GM12878 (cell line): Measurements from ENCODE around the gene ZNF304. TPM values are rescaled to one million over a fixed set of nuclear protein-coding genes. Genes with fewer than 3 reads are reported as not detected.

Source experiments
- ASH2L ChIP-seq: fragments of 300-600, 200-600 bp; sonication (generic); IDR thresholded peaks from 2 replicates; pipeline ENCODE4 v1.6.1; 2017; ENCODE audit warnings: low read depth, mild to moderate bottlenecking, borderline replicate concordance
- ATF7 ChIP-seq: fragments of 450-650 bp; IDR thresholded peaks from 2 replicates; pipeline ENCODE4 v1.6.1; 2016; ENCODE audit warnings: low read depth, mild to moderate bottlenecking
- HCFC1 ChIP-seq: fragments of 150-350 bp; IDR thresholded peaks from 2 replicates; pipeline ENCODE4 v1.6.1; 2014; ENCODE audit warnings: low read length
- HDAC2 ChIP-seq: fragments of 200-600 bp; sonication (generic); IDR thresholded peaks from 2 replicates; pipeline ENCODE4 v1.6.1; 2017
- HDAC6 ChIP-seq: fragments of 200-600 bp; sonication (generic); IDR thresholded peaks from one replicate; pipeline ENCODE4 v1.8.0; 2017; ENCODE audit warnings: antibody characterized with exemption; ENCODE audit not compliant: unreplicated experiment
- MEF2A ChIP-seq: IDR thresholded peaks from 2 replicates; pipeline ENCODE4 v1.6.1; 2011; ENCODE audit warnings: low read depth, mild to moderate bottlenecking, low read length, moderate library complexity; ENCODE audit not compliant: insufficient read depth
- MTA2 ChIP-seq: fragments of 450-650 bp; IDR thresholded peaks from 2 replicates; pipeline ENCODE4 v1.6.1; 2016; ENCODE audit warnings: low read depth, mild to moderate bottlenecking, moderate library complexity
- NFXL1 ChIP-seq: fragments of 450-650 bp; IDR thresholded peaks from 2 replicates; pipeline ENCODE4 v1.6.1; 2017; ENCODE audit warnings: antibody characterized with exemption, mild to moderate bottlenecking, borderline replicate concordance
- NFYA ChIP-seq: IDR thresholded peaks from 2 replicates; pipeline ENCODE4 v1.6.1; 2011; ENCODE audit warnings: low read depth, mild to moderate bottlenecking, low read length, improper control_type of control experiment, borderline replicate concordance
- NR2C2 ChIP-seq: IDR thresholded peaks from 2 replicates; pipeline ENCODE4 v1.6.1; 2011; ENCODE audit warnings: borderline replicate concordance, low read depth; ENCODE audit not compliant: control insufficient read depth, insufficient read length
- RAD51 ChIP-seq: fragments of 450-650 bp; IDR thresholded peaks from 2 replicates; pipeline ENCODE4 v1.6.1; 2016; ENCODE audit warnings: moderate library complexity, mild to moderate bottlenecking, inconsistent platforms
- RB1 ChIP-seq: fragments of 450-650 bp; formaldehyde crosslinking; IDR thresholded peaks from 2 replicates; pipeline ENCODE4 v1.6.1; 2017; ENCODE audit warnings: mild to moderate bottlenecking, borderline replicate concordance
- RUNX3 ChIP-seq: IDR thresholded peaks from 2 replicates; pipeline ENCODE4 v1.6.1; 2012; ENCODE audit warnings: low read length, inconsistent platforms
- SMAD1 ChIP-seq: fragments of 450-650 bp; IDR thresholded peaks from 2 replicates; pipeline ENCODE4 v1.6.1; 2018; ENCODE audit warnings: mild to moderate bottlenecking, low read depth; ENCODE audit not compliant: partially characterized antibody
- SMAD5 ChIP-seq: IDR thresholded peaks from 2 replicates; pipeline ENCODE4 v1.6.1; 2016; ENCODE audit warnings: antibody characterized with exemption, low read depth
- SP1 ChIP-seq: IDR thresholded peaks from one replicate; pipeline ENCODE4 v1.6.1; 2011; ENCODE audit warnings: low read depth, low read length
- SPI1 ChIP-seq: IDR thresholded peaks from 2 replicates; pipeline ENCODE4 v1.6.1; 2011; ENCODE audit warnings: low read depth, mild to moderate bottlenecking, low read length, moderate library complexity, borderline replicate concordance; ENCODE audit not compliant: insufficient read depth
- SUPT20H ChIP-seq: IDR thresholded peaks from 2 replicates; pipeline ENCODE4 v1.6.1; 2011; ENCODE audit warnings: low read depth, mild to moderate bottlenecking, low read length, moderate library complexity, borderline replicate concordance; ENCODE audit not compliant: control insufficient read depth
- SUZ12 ChIP-seq: fragments of 200-600 bp; sonication (generic); IDR thresholded peaks from one replicate; pipeline ENCODE4 v1.6.1; 2018; ENCODE audit warnings: antibody characterized with exemption, mild to moderate bottlenecking; ENCODE audit not compliant: unreplicated experiment
- TCF3 ChIP-seq: IDR thresholded peaks from 2 replicates; pipeline ENCODE4 v1.6.1; 2012; ENCODE audit warnings: low read depth, mild to moderate bottlenecking, low read length, borderline replicate concordance; ENCODE audit not compliant: insufficient read depth
- WRNIP1 ChIP-seq: IDR thresholded peaks from 2 replicates; pipeline ENCODE4 v1.6.1; 2011; ENCODE audit warnings: low read depth, low read length, improper control_type of control experiment, borderline replicate concordance
- ZBED1 ChIP-seq: IDR thresholded peaks from 2 replicates; pipeline ENCODE4 v1.6.1; 2016; ENCODE audit warnings: borderline replicate concordance
- polyA plus RNA-seq, 11 experiments: library from polyadenylated mRNA; depleted of rRNA in 4 of 11; unstranded in 6 of 11; stranded (reverse) in 5 of 11; fragments of >200 nt; fragmentation: Nextera tagmentation in 4 of 11; fragmentation: Illumina TruSeq in 1 of 11; extraction: Ambion mirVana in 4 of 11; extraction: Trizol in 1 of 11; gene quantifications; 1 replicate in 1 of 11; 2 replicates in 10 of 11; pipeline versions ENCODE4 v1.2.1 to v1.2.3, GENCODE V29; 2011 to 2016; ENCODE audit warnings: inconsistent platforms in 2 of 11, missing spikeins in 2 of 11, low read depth in 1 of 11
- total RNA-seq, 4 experiments: library from RNA; depleted of rRNA in 3 of 4; stranded (reverse); fragments of >200 nt in 3 of 4; fragmentation: Illumina TruSeq in 1 of 4; extraction: Trizol in 1 of 4; gene quantifications; 2 replicates each; pipeline versions ENCODE4 v1.2.1 to v1.2.3, GENCODE V29; 2013 to 2021
- TF ChIP-seq, protein P1 (sequence below): fragments of 450-650 bp; IDR thresholded peaks from 2 replicates; pipeline ENCODE4 v1.6.1; 2018; ENCODE audit warnings: mild to moderate bottlenecking, low read depth, moderate library complexity; ENCODE audit not compliant: partially characterized antibody
- TF ChIP-seq, protein P2 (sequence below): IDR thresholded peaks from 2 replicates; pipeline ENCODE4 v1.6.1; 2011; ENCODE audit warnings: borderline replicate concordance, low read depth, mild to moderate bottlenecking, moderate library complexity, mixed read lengths, low read length; ENCODE audit not compliant: insufficient read depth; ENCODE audit errors: extremely low read length
- TF ChIP-seq, protein P3 (sequence below): fragments of 450-650 bp; IDR thresholded peaks from 2 replicates; pipeline ENCODE4 v1.6.1; 2017; ENCODE audit warnings: mild to moderate bottlenecking
- TF ChIP-seq, protein P4 (sequence below): IDR thresholded peaks from 2 replicates; pipeline ENCODE4 v1.6.1; 2012; ENCODE audit warnings: low read depth, low read length, improper control_type of control experiment

Gene ZNF304
- total and polyA plus RNA-seq, 10 of the 15 experiments (the other 5 are each of a cell fraction or from before 2014, with no cell fraction given), result 1.1 to 11.6 (median 6.9) TPM

DNA sequence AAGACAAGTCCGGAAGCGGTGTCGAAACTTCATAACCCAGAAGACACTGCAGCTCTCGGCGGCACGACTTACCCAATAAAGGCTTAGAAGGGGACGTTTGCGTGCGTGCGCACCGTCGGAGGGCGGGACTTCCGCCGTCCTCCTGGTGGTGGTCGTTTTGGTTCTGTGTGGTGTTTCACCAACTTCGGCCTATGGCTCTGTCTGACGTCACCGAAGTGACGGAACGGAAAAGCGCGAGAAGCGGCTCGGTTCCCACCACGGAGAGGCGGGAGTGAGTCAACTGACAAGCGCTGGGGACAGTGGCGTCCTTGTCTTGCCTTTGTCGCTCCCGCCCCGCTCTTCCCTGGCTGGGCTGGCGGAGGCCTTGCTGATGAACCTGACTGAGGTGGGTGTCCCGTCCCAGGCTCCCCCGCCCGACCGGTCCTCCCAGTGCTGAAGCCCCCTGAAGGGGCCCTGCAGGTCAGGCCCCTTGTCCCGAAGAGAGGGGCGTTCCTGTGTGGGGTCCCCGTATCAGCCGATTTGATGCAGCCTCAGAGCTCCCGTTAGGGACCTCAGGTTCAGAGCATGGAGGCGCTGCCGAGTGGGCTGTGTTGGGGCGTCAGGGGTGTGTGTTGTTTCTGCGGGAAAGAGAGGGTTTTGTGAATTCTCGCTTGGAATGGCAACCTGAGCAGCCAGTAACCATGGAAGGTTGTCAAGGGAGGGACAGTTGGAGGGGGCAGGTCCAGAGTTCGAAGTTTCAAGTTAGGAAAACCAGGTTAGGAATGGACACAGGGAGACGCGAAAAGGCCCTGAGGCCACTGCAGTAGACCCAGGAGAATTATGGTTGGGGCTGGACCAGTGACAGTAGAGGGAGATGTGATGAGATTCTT is 38.9 kb downstream of the ZNF304 start, which contains the start of gene ZNF548 (continued):
- TF ChIP-seq, protein P1, sequence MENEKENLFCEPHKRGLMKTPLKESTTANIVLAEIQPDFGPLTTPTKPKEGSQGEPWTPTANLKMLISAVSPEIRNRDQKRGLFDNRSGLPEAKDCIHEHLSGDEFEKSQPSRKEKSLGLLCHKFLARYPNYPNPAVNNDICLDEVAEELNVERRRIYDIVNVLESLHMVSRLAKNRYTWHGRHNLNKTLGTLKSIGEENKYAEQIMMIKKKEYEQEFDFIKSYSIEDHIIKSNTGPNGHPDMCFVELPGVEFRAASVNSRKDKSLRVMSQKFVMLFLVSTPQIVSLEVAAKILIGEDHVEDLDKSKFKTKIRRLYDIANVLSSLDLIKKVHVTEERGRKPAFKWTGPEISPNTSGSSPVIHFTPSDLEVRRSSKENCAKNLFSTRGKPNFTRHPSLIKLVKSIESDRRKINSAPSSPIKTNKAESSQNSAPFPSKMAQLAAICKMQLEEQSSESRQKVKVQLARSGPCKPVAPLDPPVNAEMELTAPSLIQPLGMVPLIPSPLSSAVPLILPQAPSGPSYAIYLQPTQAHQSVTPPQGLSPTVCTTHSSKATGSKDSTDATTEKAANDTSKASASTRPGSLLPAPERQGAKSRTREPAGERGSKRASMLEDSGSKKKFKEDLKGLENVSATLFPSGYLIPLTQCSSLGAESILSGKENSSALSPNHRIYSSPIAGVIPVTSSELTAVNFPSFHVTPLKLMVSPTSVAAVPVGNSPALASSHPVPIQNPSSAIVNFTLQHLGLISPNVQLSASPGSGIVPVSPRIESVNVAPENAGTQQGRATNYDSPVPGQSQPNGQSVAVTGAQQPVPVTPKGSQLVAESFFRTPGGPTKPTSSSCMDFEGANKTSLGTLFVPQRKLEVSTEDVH, result no peak
- peak; percentile 95 for TF ChIP-seq HCFC1
- TF ChIP-seq ATF7, result peak; percentile 97
- TF ChIP-seq, protein P2, sequence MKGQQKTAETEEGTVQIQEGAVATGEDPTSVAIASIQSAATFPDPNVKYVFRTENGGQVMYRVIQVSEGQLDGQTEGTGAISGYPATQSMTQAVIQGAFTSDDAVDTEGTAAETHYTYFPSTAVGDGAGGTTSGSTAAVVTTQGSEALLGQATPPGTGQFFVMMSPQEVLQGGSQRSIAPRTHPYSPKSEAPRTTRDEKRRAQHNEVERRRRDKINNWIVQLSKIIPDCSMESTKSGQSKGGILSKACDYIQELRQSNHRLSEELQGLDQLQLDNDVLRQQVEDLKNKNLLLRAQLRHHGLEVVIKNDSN, result no peak
- TF ChIP-seq SPI1, result no peak; the same call in 1 of the 2 replicates
- no peak for TF ChIP-seq MEF2A
- TF ChIP-seq SMAD1, result no peak
- no peak for TF ChIP-seq HDAC2
- TF ChIP-seq TCF3, result no peak
- TF ChIP-seq NFXL1, result no peak
- TF ChIP-seq WRNIP1, result no peak
- TF ChIP-seq, protein P3, sequence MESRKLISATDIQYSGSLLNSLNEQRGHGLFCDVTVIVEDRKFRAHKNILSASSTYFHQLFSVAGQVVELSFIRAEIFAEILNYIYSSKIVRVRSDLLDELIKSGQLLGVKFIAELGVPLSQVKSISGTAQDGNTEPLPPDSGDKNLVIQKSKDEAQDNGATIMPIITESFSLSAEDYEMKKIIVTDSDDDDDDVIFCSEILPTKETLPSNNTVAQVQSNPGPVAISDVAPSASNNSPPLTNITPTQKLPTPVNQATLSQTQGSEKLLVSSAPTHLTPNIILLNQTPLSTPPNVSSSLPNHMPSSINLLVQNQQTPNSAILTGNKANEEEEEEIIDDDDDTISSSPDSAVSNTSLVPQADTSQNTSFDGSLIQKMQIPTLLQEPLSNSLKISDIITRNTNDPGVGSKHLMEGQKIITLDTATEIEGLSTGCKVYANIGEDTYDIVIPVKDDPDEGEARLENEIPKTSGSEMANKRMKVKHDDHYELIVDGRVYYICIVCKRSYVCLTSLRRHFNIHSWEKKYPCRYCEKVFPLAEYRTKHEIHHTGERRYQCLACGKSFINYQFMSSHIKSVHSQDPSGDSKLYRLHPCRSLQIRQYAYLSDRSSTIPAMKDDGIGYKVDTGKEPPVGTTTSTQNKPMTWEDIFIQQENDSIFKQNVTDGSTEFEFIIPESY, result no peak
- TF ChIP-seq NR2C2, result no peak
- no peak for TF ChIP-seq RB1
- no peak for TF ChIP-seq SUPT20H
- TF ChIP-seq SUZ12, result no peak
- TF ChIP-seq RAD51, result no peak
- peak; percentile 88 for TF ChIP-seq SP1
- TF ChIP-seq ZBED1, result no peak
- peak; percentile 81 for TF ChIP-seq RUNX3
- no peak for TF ChIP-seq HDAC6
- TF ChIP-seq, protein P4, sequence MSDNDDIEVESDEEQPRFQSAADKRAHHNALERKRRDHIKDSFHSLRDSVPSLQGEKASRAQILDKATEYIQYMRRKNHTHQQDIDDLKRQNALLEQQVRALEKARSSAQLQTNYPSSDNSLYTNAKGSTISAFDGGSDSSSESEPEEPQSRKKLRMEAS, result no peak
- TF ChIP-seq MTA2, result no peak
- TF ChIP-seq ASH2L, result no peak
- TF ChIP-seq SMAD5, result no peak
- TF ChIP-seq NFYA, result no peak
